LHCN-M2 (cell line): ENCODE results near the gene IL17C. TPM values are rescaled to one million over a fixed set of nuclear protein-coding genes. Genes with fewer than 3 reads are reported as not detected.

Experiments
- DNase-seq: peaks from one replicate; pipeline ENCODE4 v3.0.0-alpha.2; 2012; ENCODE audit warnings: low read depth
- polyA plus RNA-seq: library from polyadenylated mRNA; unstranded; fragments of >200 nt; gene quantifications from one replicate; pipeline ENCODE4 v1.2.1, GENCODE V29; 2012; ENCODE audit warnings: missing spikeins
- total RNA-seq: library from RNA; depleted of rRNA; stranded (reverse); fragments of >200 nt; gene quantifications from 2 replicates; pipeline ENCODE4 v1.2.3, GENCODE V29; 2014; rRNA removed

IL17C gene, protein sequence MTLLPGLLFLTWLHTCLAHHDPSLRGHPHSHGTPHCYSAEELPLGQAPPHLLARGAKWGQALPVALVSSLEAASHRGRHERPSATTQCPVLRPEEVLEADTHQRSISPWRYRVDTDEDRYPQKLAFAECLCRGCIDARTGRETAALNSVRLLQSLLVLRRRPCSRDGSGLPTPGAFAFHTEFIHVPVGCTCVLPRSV
- total RNA-seq = not detected in 2 replicates
- polyA plus RNA-seq = not detected

GRCh38 chr16:88638323-88639230 lies at the start of gene IL17C:
Gene IL17C (plus strand): TSS chr16:88638572. CDS start chr16:88638642, 70 bp downstream.
- DNase-seq = no peak

- no peak for DNase-seq
Measured at GRCh38 chr16:88588754-88589153, 49.6 kb upstream of the IL17C start.

- DNase-seq = no peak
Measured at GRCh38 chr16:88589441-88589840, 48.9 kb upstream of the IL17C start.

DNA sequence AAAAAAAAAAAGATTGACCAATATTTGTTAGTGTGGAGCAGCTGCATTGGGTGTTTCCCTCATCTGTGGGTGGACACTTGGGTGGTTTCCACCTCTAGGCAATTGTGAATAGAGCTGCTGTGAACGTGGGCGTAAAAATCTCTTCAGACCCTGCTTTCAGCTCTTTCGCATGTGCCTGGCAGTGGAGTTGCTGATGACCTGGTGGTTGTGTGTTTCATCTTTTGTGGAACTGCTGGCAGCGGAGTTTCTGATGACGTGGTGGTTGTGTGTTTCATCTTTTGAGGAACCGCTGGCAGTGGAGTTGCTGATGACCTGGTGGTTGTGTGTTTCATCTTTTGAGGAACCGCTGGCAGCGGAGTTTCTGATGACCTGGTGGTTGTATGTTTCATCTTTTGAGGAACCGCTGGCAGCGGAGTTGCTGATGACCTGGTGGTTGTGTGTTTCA lies 46.8 kb upstream of the IL17C start:
- DNase-seq = no peak

GRCh38 chr16:88593061-88593460 lies 45.3 kb upstream of the IL17C start:
- no peak for DNase-seq

DNA sequence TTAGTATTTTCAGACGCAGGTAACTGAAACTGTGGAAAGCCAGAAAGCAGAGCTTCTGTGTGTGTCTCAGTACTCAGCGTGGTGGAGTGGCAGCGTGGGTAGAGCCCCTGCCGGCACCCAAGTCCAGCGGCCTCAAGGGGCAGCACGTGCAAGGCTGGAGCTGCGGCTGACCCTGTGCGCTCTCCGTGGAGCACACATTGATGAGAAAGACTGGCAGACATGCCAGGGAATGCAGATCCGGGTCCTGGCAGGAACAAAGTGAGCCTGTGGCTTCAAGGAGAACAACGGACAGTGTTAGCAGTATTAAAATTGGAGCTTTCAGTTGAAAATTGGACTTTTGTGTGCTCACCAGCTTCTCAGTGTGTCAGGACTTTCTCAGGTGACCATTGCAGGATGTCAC lies 44.9 kb upstream of the IL17C start:
- DNase-seq = no peak

GRCh38 chr16:88593910-88594309 lies 44.5 kb upstream of the IL17C start:
- DNase-seq = no peak

GRCh38 chr16:88595101-88595500 lies 43.3 kb upstream of the IL17C start:
- DNase-seq = no peak

DNA sequence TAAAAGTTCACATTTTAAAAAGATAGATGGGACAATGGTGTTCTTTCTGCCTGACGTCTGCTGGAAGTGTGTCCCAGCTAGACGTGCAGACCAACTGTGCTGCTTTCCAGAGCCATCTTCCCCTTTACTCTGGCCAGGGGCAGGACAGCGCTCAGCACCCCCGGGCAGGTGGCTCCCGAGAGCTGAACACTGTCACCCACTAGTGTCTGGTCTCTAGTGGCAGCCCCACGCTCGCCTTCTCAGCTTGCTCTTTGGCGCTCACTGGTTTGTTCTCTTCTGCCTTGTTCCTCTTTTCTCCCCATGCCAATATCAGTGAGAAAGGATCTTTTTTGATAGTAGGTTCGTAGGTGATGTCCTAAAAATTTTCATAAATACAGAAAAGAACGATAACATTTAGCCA lies 42.5 kb upstream of the IL17C start:
- no peak for DNase-seq

DNA sequence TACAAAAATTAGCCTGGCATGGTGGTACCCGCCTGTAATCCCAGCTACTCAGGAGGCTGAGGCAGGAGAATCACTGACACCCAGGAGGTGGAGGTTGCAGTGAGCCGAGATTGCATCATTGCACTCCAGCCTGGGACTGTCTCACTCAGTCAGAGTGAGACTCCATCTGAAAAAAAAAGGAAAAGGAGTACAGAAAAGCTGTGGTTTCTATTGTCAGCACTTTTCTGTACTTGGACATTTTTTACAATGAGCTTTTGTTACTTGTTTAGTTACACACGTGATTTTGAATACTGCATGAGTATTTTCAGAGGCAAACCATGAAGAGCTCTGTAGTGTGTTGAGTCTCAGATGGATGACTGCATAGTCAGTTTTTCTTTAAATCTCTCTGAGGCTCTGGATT lies 41.9 kb upstream of the IL17C start:
- peak; percentile 32 for DNase-seq

GRCh38 chr16:88597856-88598491 lies 40.4 kb upstream of the IL17C start:
- DNase-seq = peak; percentile 41

DNA sequence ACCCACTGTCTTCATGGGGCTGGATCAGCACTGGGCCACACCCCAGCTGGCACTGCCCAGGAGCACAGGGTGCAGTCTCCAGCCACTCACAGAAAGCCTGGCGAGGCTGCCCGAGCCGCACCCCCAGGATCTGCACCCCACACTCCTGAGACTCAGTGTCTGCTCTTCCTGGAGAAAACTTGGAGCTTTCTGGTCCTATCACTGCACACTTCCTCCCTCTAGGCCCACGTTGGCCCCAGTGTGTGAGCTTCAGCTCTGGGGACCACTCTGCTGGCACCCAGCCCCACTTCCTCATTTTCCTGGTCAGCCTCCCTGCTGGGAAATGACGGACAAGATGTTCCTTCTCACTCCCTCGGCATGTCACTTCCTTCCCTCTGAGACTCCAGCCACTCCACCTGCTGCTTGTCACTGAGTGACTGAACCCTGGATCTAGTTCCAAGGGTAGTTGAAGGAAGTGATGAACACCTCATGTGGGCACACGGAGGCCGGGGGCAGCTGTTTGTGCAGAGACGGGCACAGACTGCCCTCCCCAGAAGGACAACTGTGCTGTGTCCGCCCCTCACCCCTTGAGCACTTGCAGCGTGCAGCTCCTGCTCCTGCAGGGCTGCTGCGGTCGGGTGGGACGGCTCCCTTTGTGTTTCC lies 39.2 kb upstream of the IL17C start:
- DNase-seq = peak; percentile 57

GRCh38 chr16:88599825-88600538 lies 38.4 kb upstream of the IL17C start:
- DNase-seq = no peak

- no peak for DNase-seq
Measured at GRCh38 chr16:88600539-88600896, 37.9 kb upstream of the IL17C start.

- no peak for DNase-seq
Measured at GRCh38 chr16:88601313-88602036, 36.9 kb upstream of the IL17C start.

DNA sequence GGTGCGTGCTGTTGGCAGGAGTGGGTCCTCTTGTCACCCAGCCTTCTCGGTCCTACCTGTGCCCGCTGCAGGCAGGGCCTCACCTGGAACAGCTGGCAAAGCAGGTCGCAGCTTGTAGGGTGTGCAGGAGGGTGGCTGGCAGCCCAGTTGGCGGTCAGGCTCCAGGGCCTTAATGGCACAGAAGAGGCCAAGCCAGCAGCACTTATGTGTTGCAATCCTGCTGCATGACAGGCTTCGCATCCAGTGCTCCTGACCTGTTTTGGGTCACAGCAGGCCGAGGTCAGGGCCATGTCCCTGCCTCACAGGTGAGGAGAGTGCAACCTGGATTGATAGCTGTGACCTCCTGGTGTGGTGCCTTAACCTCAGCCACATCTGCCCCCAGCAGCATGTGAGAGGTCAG lies 36.3 kb upstream of the IL17C start:
- DNase-seq = no peak

- DNase-seq = no peak
Measured at GRCh38 chr16:88605186-88606147, 32.9 kb upstream of the IL17C start.

- no peak for DNase-seq
Measured at GRCh38 chr16:88606148-88606757, 32.1 kb upstream of the IL17C start.

DNA sequence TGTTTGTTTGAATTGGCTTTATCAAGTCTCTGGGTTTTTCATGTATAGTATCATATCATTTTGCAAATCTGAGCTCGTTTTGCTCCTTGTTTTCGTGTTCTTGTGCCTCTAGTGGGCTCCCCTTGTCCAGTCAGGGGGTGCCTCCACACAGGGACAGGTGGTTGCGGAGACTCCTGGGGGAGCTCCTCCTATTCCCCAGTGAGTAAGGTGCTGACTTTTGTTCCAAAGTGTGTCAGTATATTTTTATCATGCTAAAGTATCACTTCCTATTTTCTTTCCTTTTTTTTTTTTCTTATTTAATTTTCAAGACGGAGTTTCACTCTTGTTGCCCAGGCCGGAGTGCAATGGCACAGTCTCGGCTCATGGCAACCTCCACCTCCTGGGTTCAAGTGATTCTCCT lies 30.3 kb upstream of the IL17C start:
- no peak for DNase-seq
